GM12878 (cell line): Measurements from ENCODE around the gene TIAM1. TPM values are rescaled to one million over a fixed set of nuclear protein-coding genes. Genes with fewer than 3 reads are reported as not detected.

Experiments used
- ATAC-seq: fragments of 200-7000 bp; cut with Tn5 transposase; 3 replicates; pipeline ENCODE4 v1.9.1; 2020; ENCODE audit warnings: mild to moderate bottlenecking, moderate library complexity
- BruUV-seq: library from RNA; stranded (reverse); fragments of 400-500 nt; replicated peaks from 2 replicates; lab custom pipeline; 2021; lab: Mats Ljungman, UMichigan
- CTCF ChIA-PET: fragments of 300-600 bp; sonication (Branson Sonifier 250); formaldehyde crosslinking; extraction: SDS; loops from one replicate; lab custom pipeline; 2021; ENCODE audit warnings: inconsistent platforms; lab: Yijun Ruan, JAX
- POLR2A ChIA-PET: fragments of 350-600 bp; formaldehyde crosslinking; extraction: SDS; loops from one replicate; lab custom pipeline; 2021; ENCODE audit warnings: inconsistent platforms; lab: Charles Lee
- RAD21 ChIA-PET: fragments of 300-600 bp; sonication (Branson Sonifier 250); formaldehyde crosslinking; loops from one replicate; lab custom pipeline; 2023; ENCODE audit warnings: antibody characterized with exemption; ENCODE audit not compliant: unreplicated experiment; lab: Charles Lee
- SMC1A ChIA-PET: fragments of 300-600 bp; sonication (Branson Sonifier 250); formaldehyde crosslinking; loops from one replicate; lab custom pipeline; 2023; ENCODE audit not compliant: unreplicated experiment, uncharacterized antibody; lab: Charles Lee
- DNase-seq: peaks from one replicate; pipeline ENCODE4 v3.0.0-alpha.2; 2011; ENCODE audit warnings: low read depth, low spot score
- FAIRE-seq: peaks from 3 replicates; lab custom pipeline; 2011; peaks lifted over from hg19 to GRCh38; lab: Jason Lieb, UNC
- H2AFZ ChIP-seq: 2 replicates; pipeline ENCODE4 v1.6.0; 2011; ENCODE audit warnings: low read depth, low read length, control low read depth; ENCODE audit not compliant: control insufficient read depth
- H3K27ac ChIP-seq: 2 replicates; pipeline ENCODE4 v1.5.1; 2011; ENCODE audit warnings: control low read depth; ENCODE audit not compliant: control insufficient read depth, insufficient read depth
- H3K27me3 ChIP-seq, 2 experiments: replicated peaks in 1 of 2; 2 replicates each; pipeline versions ENCODE4 v1.6.0 to v1.6.1; 2011; ENCODE audit warnings: low read length in 1 of 2; ENCODE audit not compliant: control insufficient read depth in 2 of 2, insufficient read depth in 2 of 2
- H3K36me3 ChIP-seq, 2 experiments: 2 replicates each; pipeline ENCODE4 v1.5.1; 2011; ENCODE audit warnings: low read length in 1 of 2; ENCODE audit not compliant: control insufficient read depth in 2 of 2, insufficient read depth in 2 of 2
- H3K4me1 ChIP-seq: 2 replicates; pipeline ENCODE4 v1.6.1; 2011; ENCODE audit warnings: mild to moderate bottlenecking, low read length, moderate library complexity, mixed read lengths; ENCODE audit not compliant: control insufficient read depth, insufficient read depth
- H3K4me2 ChIP-seq: 2 replicates; pipeline ENCODE4 v1.6.0; 2011; ENCODE audit warnings: control low read depth; ENCODE audit not compliant: control insufficient read depth, insufficient read depth
- H3K4me3 ChIP-seq: fragments of 200-600 bp; sonication (generic); 2 replicates; pipeline ENCODE4 v1.5.1; 2016
- H3K79me2 ChIP-seq: 2 replicates; pipeline ENCODE4 v1.6.0; 2011; ENCODE audit warnings: low read length; ENCODE audit not compliant: control insufficient read depth, insufficient read depth
- H3K9ac ChIP-seq: 2 replicates; pipeline ENCODE4 v1.8.0; 2011; ENCODE audit warnings: low read length, control low read depth, mixed read lengths; ENCODE audit not compliant: control insufficient read depth, insufficient read depth
- H3K9me3 ChIP-seq: replicated peaks from 3 replicates; pipeline ENCODE4 v1.5.1; 2011; ENCODE audit warnings: mild to moderate bottlenecking, low read length; ENCODE audit not compliant: control insufficient read depth, insufficient read depth
- H4K20me1 ChIP-seq: 2 replicates; pipeline ENCODE4 v1.6.0; 2011; ENCODE audit not compliant: control insufficient read depth, insufficient read depth
- BCL11A ChIP-seq: IDR thresholded peaks from 2 replicates; pipeline ENCODE4 v1.6.1; 2011; ENCODE audit warnings: low read depth, low read length
- BRCA1 ChIP-seq: IDR thresholded peaks from 2 replicates; pipeline ENCODE4 v1.6.1; 2011; ENCODE audit warnings: low read depth, low read length, improper control_type of control experiment
- IKZF2 ChIP-seq, 2 experiments: fragments of 450-650 bp; IDR thresholded peaks; 2 replicates each; pipeline ENCODE4 v1.6.1; 2017; ENCODE audit warnings: mild to moderate bottlenecking in 2 of 2, moderate library complexity in 2 of 2
- IRF4 ChIP-seq: IDR thresholded peaks from 2 replicates; pipeline ENCODE4 v1.6.1; 2011; ENCODE audit warnings: low read depth, low read length
- KLF5 ChIP-seq: fragments of 450-650 bp; IDR thresholded peaks from 2 replicates; pipeline ENCODE4 v1.6.1; 2014; ENCODE audit warnings: mild to moderate bottlenecking; ENCODE audit not compliant: partially characterized antibody
- NBN ChIP-seq: fragments of 450-650 bp; IDR thresholded peaks from 2 replicates; pipeline ENCODE4 v1.6.1; 2016
- NFYA ChIP-seq: IDR thresholded peaks from 2 replicates; pipeline ENCODE4 v1.6.1; 2011; ENCODE audit warnings: low read depth, mild to moderate bottlenecking, low read length, improper control_type of control experiment, borderline replicate concordance
- NR2C2 ChIP-seq: IDR thresholded peaks from 2 replicates; pipeline ENCODE4 v1.6.1; 2011; ENCODE audit warnings: borderline replicate concordance, low read depth; ENCODE audit not compliant: control insufficient read depth, insufficient read length
- NR2F1 ChIP-seq: fragments of 450-650 bp; conservative IDR thresholded peaks from 2 replicates; pipeline ENCODE4 v1.6.1; 2017; ENCODE audit warnings: mild to moderate bottlenecking
- PKNOX1 ChIP-seq: fragments of 450-650 bp; IDR thresholded peaks from 2 replicates; pipeline ENCODE4 v1.6.1; 2016; ENCODE audit warnings: mild to moderate bottlenecking
- POLR2AphosphoS5 ChIP-seq: IDR thresholded peaks from 2 replicates; pipeline ENCODE4 v1.6.1; 2011; ENCODE audit warnings: mild to moderate bottlenecking, low read length, inconsistent platforms
- PRDM15 ChIP-seq: fragments of 450-650 bp; formaldehyde crosslinking; IDR thresholded peaks from 2 replicates; pipeline ENCODE4 v1.4.0; 2020; ENCODE audit warnings: mild to moderate bottlenecking, moderate library complexity
- SIX5 ChIP-seq: IDR thresholded peaks from 2 replicates; pipeline ENCODE4 v1.6.1; 2011; ENCODE audit warnings: mild to moderate bottlenecking, low read depth, low read length, moderate library complexity; ENCODE audit not compliant: severe bottlenecking
- SKIL ChIP-seq: fragments of 450-650 bp; IDR thresholded peaks from 2 replicates; pipeline ENCODE4 v1.6.1; 2017; ENCODE audit warnings: mild to moderate bottlenecking, low read depth, inconsistent platforms; ENCODE audit not compliant: poor library complexity, severe bottlenecking
- SMAD5 ChIP-seq: IDR thresholded peaks from 2 replicates; pipeline ENCODE4 v1.6.1; 2016; ENCODE audit warnings: antibody characterized with exemption, low read depth
- ZZZ3 ChIP-seq: IDR thresholded peaks from 2 replicates; pipeline ENCODE4 v1.6.1; 2011; ENCODE audit warnings: low read depth; ENCODE audit not compliant: control insufficient read depth, insufficient read length
- WGBS: methylation state at CpG from one replicate; pipeline ENCODE4 v1.1.6; 2016; ENCODE audit warnings: low lambda C conversion rate; ENCODE audit not compliant: insufficient replicate concordance, insufficient coverage; ENCODE audit errors: missing lambda C conversion rate; 5-methylcytosine and 5-hydroxymethylcytosine counted together
- in situ Hi-C: fragments of 300-500 bp; cut with MboI; formaldehyde crosslinking; loops from 9 replicates; pipeline ENCODE4 v1.14.3; 2018; ENCODE audit warnings: mixed read lengths
- intact Hi-C: fragments of 100-400 bp; cut with micrococcal nuclease; formaldehyde crosslinking; loops from one replicate; pipeline ENCODE4 v1.14.2; 2022; ENCODE audit not compliant: unreplicated experiment
- polyA plus RNA-seq, 11 experiments: library from polyadenylated mRNA; depleted of rRNA in 4 of 11; unstranded in 6 of 11; stranded (reverse) in 5 of 11; fragments of >200 nt; fragmentation: Nextera tagmentation in 4 of 11; fragmentation: Illumina TruSeq in 1 of 11; extraction: Ambion mirVana in 4 of 11; extraction: Trizol in 1 of 11; gene quantifications; 1 replicate in 1 of 11; 2 replicates in 10 of 11; pipeline versions ENCODE4 v1.2.1 to v1.2.3, GENCODE V29; 2011 to 2016; ENCODE audit warnings: inconsistent platforms in 2 of 11, missing spikeins in 2 of 11, low read depth in 1 of 11
- total RNA-seq, 4 experiments: library from RNA; depleted of rRNA in 3 of 4; stranded (reverse); fragments of >200 nt in 3 of 4; fragmentation: Illumina TruSeq in 1 of 4; extraction: Trizol in 1 of 4; gene quantifications; 2 replicates each; pipeline versions ENCODE4 v1.2.1 to v1.2.3, GENCODE V29; 2013 to 2021

TIAM1 gene
- total and polyA plus RNA-seq, 10 of the 15 experiments (the other 5 are each of a cell fraction or from before 2014, with no cell fraction given) = 0.31 to 35.9 (median 0.78) TPM

- no peak overlapping the region for H3K4me2 ChIP-seq
- intact Hi-C loops (loop anchor here (1.0 to 2.0 kb wide), 3 partner anchors 27 to 79 kb away; no protein-coding TSS in a partner anchor), in situ Hi-C loops (no loop called here)
- no peaks in the 10 kb centered on the region for H3K36me3 ChIP-seq
- CTCF ChIA-PET = interaction anchor here (1.5 to 1.8 kb wide), 2 partner anchors 27 to 28 kb away, joined by 3 to 4 read pairs; no protein-coding TSS in a partner anchor
- POLR2A ChIA-PET = no interaction called here
- no peaks in the 10 kb centered on the region for H4K20me1 ChIP-seq
- no peaks in the 10 kb centered on the region for H3K79me2 ChIP-seq
- H2AFZ ChIP-seq = no peak overlapping the region
- RAD21 ChIA-PET = interaction anchor here (1.0 to 3.6 kb wide), 4 partner anchors 18 to 97 kb away, joined by 3 to 18 read pairs (median 6); no protein-coding TSS in a partner anchor
- H3K27me3 ChIP-seq = no peaks in the 10 kb centered on the region
- FAIRE-seq (no peak), DNase-seq (peak; percentile 51), ATAC-seq (peak; percentile 91)
- no peak overlapping the region for H3K9ac ChIP-seq
- no peaks in the 10 kb centered on the region for H3K4me1 ChIP-seq
- H3K9me3 ChIP-seq = no peaks in the 10 kb centered on the region
- no TSS peak for BruUV-seq
- H3K4me3 ChIP-seq = no peak overlapping the region
- H3K27ac ChIP-seq = no peak overlapping the region
- SMC1A ChIA-PET = interaction anchor here (0.7 to 4.2 kb wide), 9 partner anchors 8 to 104 kb away, joined by 3 to 15 read pairs (median 4); no protein-coding TSS in a partner anchor
- 23% methylated on average over 15 of the region's 15 CpGs for WGBS
- TF ChIP-seq KLF5 (no peak), SKIL (peak; percentile 84), PRDM15 (CRISPR knock-in tag) (no peak), NR2F1 (no peak), NBN (no peak), SIX5 (no peak), NR2C2 (no peak), BRCA1 (no peak), NFYA (no peak), SMAD5 (no peak), POLR2AphosphoS5 (no peak), IRF4 (no peak), IKZF2 (IDR thresholded peaks at IDR 0.05) (peak; percentile 41 to 62; a peak in 2 of 4 replicates), ZZZ3 (no peak), BCL11A (peak; percentile 42; the same call in 1 of the 2 replicates), PKNOX1 (peak; percentile 14; the same call in 1 of the 2 replicates)
These were observed 44.5 kb downstream of the TIAM1 start for GRCh38 chr21:31299291-31300147.
